Activated CD8-positive, alpha-beta memory T cell treated with anti-CD3 and anti-CD28 coated beads for 1 hour (primary cell): ENCODE measurements around the gene HFE.
A peak's percentile ranks its signal among the peaks of the same experiment; 100 is the strongest.
"Not testable (repeated sequence)": the region's sequence is repeated elsewhere in the genome, so short reads cannot be mapped to it uniquely, and the experiment has no call there.

Experiments
- DNase-seq, 2 donors: peaks; one replicate each; pipeline ENCODE4 v3.0.0-alpha.2; 2020; ENCODE audit warnings: low read depth in 1 of 2; ENCODE audit errors: extremely low read depth in 1 of 2

The HFE gene

DNA sequence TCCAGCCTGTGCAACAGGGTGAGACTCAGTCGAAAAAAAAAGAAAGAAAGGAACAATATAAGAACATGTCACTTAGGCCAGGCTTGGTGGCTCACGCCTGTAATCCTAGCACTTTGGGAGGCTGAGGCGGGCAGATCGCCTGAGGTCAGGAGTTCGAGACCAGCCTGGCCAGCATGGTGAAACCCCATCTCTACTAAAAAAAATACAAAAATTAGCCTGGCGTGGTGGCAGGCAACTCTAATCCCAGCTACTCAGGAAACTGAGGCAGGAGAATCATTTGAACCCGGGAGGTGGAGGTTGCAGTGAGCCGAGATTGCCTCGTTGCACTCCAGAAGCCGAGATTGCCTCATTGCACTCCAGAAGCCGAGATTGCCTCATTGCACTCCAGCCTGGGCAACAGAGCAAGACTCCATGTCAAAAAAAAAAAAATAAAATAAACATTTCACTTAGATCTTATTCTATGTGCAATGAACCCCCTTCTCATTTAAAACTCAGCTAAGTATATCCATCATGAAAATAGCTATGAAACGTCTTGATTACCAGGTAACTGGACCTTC lies 28.7 kb upstream of the HFE start:
- not testable (repeated sequence) for DNase-seq

DNA sequence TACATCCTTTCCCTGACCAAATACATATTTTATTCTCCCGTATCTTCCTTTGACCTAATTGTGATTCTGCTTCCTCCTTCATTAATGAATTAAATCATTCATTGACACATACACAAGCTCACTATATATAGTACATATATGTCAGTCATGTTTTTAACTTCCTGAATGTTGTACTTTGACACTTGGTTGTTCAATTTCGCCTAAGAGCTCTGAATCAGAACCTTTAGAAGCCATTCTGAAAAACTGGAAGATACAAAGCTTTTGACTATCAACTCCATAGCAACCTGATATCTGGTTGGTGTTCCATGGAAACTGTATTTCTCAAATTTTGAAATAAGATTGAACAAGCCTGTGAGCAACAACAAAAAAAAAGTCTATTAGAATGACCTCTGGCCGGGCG lies 27.3 kb upstream of the HFE start:
- DNase-seq, result no peak

DNA sequence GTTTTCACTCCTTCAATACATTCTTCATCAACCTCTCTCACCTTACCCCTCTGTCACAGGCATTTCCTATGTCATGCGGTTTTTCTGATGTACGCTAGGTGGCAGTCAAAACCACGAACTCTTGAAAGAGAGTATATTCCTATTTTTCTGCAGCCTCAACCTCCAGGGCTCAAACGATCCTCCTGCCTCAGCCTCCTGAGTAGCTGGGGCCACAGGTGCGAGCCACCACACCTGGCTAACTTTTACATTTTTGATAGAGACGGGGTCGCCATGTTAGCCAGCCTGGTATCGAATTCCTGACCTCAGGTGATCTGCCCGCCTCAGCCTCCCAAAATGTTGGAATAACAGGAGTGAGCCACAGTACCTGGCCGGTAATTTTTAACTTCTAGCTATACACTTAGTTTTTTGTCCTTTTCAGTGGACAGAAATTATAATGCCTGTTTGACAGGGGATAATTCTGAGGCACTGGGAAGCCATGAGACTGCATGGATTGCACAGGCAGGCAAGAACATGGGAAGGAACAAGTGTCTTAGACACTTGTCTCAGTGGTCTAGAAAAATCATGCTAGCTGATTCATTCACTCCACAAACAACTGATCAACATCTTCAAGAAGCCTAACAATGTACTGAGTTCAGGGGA lies 22.5 kb upstream of the HFE start:
- no peak for DNase-seq

DNA sequence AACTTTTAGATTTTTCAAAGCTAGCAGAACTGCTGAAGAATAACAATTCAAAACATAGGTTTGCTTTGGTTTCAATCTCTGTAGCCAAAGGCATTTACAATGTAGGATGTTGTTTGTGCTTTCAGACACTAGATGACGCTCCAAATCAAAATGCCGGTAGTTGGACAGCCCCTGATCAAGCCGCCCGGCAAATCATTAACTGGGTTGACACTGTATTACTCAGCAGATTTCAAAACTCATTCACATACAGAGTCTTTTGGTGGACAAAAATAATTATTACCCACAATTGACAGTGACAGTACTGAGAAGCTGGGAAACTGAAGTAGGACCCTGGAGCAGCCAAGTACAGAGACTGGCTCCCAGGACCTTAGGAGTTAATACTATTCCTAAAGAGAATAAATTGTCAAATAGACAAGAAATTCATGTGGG lies 21.3 kb upstream of the HFE start:
- no peak for DNase-seq

DNA sequence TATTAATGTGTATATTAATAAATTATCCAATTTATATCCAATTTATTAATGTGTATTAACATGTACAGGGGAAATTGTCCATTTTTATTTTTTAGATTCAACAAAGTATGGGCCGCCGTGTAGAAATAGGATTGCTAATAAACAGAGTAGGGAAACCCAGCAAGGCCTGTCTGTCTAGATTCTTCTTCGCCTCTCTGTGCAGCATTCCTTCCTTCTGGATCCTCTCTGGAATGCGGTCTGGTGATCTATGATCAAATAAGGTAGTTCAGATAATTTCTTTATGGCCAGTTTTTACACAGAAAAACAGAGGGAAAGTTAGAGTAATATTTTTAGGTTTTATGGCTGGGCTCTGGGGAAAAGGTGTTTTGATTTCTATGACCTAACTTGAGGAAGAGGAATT lies 19.9 kb upstream of the HFE start:
- no peak for DNase-seq

DNA sequence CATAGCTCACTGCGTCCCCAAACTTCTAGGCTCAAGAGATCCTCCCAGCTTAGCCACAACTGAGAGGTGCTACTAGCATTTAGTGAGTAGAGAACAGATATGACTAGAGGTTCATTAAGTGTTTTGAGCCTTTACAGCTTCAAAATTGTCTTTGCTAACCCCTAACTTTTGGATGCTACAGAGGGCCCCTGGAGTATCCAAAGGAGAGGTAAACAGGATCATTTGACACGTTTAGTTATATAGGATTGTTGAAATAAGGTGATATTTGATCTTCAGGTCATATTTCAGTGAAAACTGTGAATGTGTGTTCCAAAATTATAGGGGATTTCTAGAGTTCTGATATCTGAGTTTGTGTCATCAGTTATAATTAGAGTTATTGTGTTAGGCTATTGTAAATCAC lies 19.2 kb upstream of the HFE start:
- DNase-seq, result no peak

DNA sequence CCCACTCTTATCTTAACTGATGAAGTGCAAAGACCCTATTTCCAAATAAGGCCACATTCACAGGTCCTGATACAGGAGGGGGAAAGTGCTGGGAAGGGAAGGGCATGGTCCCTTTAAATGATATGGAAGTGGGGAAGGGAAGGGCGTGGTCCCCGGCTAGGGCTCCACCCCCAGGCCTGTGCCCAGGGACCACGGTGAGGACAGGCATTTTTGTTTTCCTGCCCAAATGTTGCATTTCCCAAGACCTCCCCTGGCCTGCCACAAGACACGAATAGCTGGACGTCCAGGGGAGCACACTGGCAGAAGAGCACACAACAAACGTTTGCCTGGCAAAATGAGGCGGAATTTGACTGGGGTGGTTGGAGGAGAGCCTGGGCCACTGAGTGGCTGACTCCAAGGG lies 16.1 kb upstream of the HFE start:
- DNase-seq, result no peak

DNA sequence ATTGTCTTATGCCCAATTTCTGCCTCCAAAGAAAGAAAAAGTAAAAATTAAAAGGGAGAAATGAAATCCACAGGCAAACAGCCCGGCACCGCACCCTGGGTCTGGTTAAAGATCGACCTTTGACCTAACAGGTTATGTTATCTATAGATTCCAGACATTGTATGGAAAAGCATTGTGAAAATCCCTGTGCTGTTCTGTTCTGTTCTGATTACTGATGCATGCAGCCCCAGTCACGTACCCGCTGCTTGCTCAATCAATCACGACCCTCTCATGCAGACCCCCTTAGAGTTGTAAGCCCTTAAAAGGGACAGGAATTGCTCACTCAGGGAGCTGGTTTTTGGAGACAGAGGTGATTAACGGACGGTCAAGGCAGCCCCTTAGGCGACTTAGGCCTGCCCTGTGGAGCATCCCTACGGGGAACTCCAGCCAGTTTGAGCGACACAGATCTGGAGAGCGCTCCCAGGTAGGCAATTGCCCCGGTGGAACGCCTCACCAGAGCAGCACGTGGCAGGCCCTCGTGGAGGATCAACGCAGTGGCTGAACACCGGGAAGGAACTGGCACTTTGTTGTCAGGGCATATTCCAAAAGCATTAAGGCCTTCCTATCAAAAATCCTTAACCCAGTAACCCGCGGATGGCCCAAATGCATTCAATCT lies 12.0 kb upstream of the HFE start:
- no peak for DNase-seq

DNA sequence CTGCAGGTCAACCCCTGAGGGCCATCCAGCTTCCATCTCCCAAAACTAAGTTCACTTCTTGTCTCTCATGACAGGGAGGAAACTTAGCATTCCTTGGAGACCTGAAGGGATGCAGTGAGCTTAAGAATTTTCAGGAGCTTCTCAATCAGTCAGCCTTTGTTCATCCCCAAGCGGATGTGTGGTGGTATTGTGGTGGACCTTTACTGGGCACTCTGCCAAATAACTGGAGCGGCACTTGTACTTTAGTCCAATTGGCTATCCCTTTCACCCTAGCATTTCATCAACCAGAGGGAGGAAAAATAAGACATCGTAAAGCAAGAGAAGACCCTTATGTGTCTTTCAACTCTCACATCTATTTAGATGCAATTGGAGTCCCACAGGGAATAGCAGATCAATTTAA lies 9.2 kb upstream of the HFE start:
- DNase-seq, result not testable (repeated sequence)

DNA sequence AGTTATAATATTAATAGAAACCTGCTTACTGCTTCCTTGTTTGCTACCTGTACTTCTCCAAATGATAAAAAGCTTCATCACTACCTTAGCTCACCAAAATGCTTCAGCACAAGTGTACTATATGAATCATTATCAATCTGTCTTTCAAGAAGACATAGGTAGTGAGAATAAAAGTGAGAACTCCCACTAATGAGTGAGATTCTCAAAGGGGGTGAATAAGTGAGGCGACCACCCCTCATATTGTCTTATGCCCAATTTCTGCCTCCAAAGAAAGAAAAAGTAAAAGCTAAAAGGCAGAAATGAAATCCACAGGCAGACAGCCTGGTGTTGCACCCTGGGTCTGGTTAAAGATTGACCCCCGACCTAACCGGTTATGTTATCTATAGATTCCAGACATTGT lies 6.1 kb upstream of the HFE start:
- DNase-seq, result not testable (repeated sequence)

DNA sequence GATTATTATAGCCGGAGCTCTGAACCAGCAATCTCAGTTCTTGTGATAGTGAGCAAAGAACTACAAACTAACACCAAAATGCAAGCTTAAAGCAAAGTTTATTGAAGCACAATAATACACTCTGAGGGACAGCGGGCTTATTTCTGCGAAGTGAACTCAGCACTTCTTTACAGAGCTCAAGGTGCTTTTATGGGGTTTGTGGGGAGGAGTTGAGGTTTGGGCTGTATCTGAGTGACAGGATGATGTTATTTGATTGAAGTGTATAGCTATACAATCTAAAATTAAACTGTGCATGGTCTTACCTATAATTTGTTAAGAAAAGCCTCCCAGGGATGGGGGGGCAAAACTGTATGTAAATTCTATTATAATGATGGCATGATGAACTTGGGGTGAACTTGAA lies 1.0 kb upstream of the HFE start:
- DNase-seq, result no peak

DNA sequence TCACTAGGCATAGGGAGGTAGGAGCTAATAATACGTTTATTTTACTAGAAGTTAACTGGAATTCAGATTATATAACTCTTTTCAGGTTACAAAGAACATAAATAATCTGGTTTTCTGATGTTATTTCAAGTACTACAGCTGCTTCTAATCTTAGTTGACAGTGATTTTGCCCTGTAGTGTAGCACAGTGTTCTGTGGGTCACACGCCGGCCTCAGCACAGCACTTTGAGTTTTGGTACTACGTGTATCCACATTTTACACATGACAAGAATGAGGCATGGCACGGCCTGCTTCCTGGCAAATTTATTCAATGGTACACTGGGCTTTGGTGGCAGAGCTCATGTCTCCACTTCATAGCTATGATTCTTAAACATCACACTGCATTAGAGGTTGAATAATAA lies 1.1 kb downstream of the HFE start:
- DNase-seq, result no peak

DNA sequence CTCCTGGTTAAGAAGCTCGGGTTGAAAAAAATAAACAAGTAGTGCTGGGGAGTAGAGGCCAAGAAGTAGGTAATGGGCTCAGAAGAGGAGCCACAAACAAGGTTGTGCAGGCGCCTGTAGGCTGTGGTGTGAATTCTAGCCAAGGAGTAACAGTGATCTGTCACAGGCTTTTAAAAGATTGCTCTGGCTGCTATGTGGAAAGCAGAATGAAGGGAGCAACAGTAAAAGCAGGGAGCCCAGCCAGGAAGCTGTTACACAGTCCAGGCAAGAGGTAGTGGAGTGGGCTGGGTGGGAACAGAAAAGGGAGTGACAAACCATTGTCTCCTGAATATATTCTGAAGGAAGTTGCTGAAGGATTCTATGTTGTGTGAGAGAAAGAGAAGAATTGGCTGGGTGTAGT lies 2.0 kb downstream of the HFE start:
- DNase-seq, result no peak

DNA sequence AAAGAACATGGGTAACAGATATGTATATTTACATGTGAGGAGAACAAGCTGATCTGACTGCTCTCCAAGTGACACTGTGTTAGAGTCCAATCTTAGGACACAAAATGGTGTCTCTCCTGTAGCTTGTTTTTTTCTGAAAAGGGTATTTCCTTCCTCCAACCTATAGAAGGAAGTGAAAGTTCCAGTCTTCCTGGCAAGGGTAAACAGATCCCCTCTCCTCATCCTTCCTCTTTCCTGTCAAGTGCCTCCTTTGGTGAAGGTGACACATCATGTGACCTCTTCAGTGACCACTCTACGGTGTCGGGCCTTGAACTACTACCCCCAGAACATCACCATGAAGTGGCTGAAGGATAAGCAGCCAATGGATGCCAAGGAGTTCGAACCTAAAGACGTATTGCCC lies 5.2 kb downstream of the HFE start:
- DNase-seq, result no peak

DNA sequence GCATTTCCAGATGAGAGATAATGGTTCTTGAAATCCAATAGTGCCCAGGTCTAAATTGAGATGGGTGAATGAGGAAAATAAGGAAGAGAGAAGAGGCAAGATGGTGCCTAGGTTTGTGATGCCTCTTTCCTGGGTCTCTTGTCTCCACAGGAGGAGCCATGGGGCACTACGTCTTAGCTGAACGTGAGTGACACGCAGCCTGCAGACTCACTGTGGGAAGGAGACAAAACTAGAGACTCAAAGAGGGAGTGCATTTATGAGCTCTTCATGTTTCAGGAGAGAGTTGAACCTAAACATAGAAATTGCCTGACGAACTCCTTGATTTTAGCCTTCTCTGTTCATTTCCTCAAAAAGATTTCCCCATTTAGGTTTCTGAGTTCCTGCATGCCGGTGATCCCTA lies 6.8 kb downstream of the HFE start:
- no peak for DNase-seq

DNA sequence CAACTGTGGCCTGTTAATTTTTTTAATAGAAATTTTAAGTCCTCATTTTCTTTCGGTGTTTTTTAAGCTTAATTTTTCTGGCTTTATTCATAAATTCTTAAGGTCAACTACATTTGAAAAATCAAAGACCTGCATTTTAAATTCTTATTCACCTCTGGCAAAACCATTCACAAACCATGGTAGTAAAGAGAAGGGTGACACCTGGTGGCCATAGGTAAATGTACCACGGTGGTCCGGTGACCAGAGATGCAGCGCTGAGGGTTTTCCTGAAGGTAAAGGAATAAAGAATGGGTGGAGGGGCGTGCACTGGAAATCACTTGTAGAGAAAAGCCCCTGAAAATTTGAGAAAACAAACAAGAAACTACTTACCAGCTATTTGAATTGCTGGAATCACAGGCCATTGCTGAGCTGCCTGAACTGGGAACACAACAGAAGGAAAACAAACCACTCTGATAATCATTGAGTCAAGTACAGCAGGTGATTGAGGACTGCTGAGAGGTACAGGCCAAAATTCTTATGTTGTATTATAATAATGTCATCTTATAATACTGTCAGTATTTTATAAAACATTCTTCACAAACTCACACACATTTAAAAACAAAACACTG lies 10.1 kb downstream of the HFE start:
- peak; percentile 27 to 38 for DNase-seq

DNA sequence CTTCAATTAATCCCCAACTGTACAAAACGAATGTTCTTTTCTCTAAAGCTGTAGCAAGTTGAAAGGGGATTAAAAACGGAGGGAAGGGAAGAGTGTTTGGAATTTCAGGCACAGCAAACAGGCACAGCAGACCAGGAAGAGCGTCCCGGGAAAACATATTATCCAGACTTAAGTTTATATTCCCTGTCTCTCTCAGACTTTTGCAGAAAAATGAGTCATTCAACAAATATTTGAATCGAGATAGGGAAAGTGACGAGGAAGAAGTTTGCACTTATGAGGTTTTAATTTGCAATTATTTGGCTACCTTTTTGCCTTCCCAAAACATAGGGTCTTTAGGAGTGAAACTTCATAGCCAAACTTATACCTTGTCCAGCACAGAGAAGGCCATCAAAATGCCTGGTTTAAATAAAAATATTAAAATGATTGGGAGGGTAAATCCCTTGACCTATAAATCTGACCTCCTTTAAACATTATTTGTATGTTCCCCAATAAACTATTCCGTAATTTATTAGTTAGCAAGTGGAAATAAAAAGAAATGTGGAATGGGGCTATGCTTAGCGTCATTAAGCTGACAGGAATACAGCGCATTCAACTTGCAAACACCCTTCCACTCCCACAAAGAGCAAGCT lies 16.0 kb downstream of the HFE start:
- no peak for DNase-seq

DNA sequence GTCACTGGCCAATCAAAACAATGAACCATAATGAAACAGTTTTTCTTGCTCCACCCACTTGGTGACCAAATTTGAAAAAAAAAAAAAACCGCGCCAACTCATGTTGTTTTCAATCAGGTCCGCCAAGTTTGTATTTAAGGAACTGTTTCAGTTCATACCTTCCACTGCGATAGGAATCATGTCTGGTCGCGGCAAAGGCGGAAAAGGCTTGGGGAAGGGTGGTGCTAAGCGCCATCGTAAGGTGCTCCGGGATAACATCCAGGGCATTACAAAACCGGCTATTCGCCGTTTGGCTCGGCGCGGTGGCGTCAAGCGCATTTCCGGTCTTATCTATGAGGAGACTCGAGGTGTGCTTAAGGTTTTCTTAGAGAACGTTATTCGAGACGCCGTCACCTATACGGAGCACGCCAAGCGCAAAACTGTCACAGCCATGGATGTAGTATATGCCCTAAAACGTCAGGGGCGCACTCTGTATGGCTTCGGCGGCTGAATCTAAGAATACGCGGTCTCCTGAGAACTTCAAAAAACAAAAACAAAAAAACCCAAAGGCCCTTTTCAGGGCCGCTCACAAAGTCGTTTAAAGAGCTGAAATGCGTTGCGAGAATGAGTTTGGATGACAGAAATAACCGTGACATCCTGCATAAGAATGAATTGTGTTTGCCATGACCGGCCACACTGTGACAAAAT lies 16.7 kb downstream of the HFE start:
- DNase-seq, result peak; percentile 76 to 77

DNA sequence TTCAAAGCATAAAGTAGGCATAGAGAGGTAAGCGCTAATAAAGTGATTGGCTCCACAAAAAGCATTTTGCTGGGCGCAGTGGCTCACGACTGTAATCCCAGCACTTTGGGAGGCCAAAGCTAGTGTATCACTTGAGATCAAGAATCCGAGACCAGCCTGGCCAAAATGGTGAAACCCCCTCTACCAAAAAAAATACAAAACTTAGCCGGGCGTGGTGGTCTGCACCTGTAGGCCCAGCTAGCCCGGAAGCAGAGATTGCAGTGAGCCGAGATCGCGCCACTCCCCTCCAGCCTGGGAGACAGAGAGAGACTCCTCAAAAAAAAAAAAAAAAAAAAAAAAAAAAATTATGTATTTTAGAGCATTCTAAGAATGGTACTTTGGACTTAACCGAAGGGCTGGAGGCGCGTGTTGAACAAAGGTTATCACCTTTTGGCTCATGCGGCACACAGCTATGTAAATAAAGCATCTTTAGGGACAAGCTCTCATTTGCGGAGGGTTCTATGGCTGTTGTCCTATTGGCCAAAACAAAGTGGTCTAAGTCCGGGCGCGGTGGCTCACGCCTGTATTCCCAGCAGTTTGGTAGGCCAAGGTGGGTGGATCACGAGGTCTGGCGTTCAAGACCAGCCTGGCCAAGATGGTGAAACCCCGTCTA lies 17.4 kb downstream of the HFE start:
- DNase-seq, result no peak

DNA sequence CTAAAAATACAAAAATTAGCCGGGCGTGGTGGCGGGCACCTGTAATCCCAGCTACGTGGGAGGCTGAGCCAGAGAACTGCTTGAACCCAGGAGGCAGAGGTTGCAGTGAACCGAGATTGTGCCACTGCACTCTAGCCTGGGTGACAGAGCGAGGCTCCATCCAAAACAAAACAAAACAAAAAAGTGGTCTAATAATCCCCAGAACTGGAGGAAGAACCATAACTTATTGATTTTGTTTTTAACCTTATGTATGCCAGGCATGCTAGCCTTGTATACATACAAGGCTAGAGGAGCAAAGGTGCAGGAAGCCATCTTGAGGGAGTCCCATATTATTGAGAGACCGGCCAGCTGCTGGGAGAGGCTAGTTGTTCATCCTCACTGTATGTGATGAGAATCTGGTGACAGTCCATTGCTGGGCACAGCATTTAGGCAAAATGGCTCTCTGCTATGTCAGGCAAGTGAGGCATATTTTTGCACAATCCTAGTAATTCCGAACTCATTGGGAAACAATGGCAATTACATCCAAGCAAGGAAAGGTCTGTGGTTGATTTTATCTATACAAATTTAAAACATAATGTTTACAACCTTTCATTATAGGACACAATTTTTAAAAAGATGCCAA lies 18.0 kb downstream of the HFE start:
- no peak for DNase-seq
